HG03575 (cell line): Measurements from ENCODE around the gene CCNY.
A peak's percentile ranks its signal among the peaks of the same experiment; 100 is the strongest.
"Not testable (repeated sequence)": the region's sequence is repeated elsewhere in the genome, so short reads cannot be mapped to it uniquely, and the experiment has no call there.

Source experiments
- ATAC-seq: cut with Tn5 transposase; IDR thresholded peaks from one replicate; pipeline ENCODE4 v1.9.1; 2021; ENCODE audit not compliant: unreplicated experiment, insufficient number of reproducible peaks, low FRiP score; ENCODE audit errors: extremely low read depth

CCNY gene

DNA sequence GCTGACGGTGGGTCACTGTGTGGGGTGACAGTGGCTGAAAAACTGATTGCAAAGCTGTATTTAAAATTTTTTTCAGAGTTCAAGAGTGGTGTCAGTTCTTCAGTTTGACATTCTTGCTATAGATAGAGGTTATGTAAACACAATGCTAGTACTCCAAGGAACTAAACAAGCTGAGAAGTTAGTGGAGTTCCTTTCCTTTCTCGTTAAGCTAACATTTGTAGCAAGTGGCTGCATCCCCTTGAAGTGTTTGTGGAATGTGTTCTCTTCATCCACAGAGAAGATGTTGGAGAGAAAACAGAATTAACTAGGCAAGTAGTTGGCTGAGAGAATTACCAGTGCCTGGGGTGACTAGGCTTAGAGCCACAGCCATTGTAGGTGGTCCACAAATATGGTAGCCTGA is 15.8 kb downstream of the CCNY start:
- no peak for ATAC-seq

- ATAC-seq = no peak
Observed at GRCh38 chr10:35352512-35352911, 16.2 kb downstream of the CCNY start.

DNA sequence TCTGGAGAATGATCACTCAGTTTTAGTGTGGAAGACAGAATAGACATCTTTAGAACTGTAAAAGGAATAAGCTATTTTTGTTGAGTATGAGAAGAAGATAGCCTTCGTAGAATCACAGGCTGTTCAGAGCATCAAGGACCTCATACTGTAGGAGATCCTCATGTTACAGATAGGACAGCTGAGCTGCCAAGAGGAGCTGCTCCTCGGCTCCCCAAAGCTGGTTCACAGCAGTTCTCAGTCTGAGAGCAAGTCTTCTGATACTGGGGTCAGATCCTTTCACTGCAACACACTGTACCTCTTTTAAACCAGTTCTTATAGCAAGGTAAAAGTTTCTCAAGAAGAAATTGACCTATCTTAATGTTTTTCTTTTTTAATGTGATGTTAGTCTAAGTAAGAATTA is 17.1 kb downstream of the CCNY start:
- no peak for ATAC-seq

- ATAC-seq = no peak
Observed at GRCh38 chr10:35353805-35354204, 17.5 kb downstream of the CCNY start.

GRCh38 chr10:35354257-35354656 is 17.9 kb downstream of the CCNY start:
- ATAC-seq = not testable (repeated sequence)

DNA sequence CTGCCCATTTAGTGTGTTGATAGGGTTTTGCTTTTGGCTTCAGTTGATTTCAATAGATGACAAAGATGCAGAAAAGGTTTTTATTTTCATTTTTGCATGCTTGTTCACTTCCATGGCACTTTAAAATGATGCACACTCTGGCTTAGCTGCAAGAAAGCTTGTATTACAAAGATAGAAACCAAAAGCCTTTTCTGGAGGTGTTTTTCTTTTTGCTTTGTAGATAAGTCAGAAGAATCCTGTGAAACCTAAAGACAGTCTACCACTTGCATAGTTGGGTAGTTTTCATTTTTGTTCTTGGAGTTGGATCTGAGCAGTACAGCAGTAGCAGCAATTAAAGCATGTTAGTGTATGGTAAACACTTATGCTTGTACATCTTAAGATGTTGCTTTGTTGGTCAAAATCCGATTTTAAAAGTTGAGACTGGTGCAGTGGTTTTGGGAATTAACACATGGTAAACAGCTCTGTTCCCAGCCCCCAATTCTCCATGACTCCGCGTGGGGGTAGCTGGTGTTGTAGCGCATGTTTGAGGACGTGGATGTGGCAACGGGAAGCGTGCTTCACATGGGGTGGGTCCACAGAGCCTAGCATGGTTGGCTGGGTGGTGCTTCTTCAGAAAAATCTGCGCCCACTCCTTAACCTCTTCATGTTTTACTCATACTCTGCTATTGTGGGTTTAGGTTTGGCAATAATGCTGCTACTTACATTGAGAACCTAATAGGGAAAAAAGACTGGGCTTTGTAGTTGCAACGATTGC is 19.8 kb downstream of the CCNY start:
- peak; percentile 59 for ATAC-seq

DNA sequence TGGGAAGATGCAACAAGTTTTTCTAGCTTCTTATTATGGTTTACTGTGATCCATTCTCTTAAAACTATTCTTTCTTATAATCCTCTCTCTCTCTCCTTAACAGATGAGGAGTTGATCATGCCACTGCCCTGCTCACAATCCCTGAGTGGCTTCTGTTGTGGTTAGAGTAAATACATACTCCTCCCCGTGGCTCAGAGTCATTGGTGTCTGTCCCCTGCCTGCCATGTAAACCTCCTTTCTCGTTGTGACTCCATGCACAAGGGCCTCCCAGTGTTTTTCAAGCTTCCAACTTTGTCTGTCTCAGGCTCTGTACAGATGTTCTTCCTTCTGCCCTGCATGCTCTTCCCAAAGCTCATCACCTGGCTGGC is 20.4 kb downstream of the CCNY start:
- ATAC-seq = no peak

DNA sequence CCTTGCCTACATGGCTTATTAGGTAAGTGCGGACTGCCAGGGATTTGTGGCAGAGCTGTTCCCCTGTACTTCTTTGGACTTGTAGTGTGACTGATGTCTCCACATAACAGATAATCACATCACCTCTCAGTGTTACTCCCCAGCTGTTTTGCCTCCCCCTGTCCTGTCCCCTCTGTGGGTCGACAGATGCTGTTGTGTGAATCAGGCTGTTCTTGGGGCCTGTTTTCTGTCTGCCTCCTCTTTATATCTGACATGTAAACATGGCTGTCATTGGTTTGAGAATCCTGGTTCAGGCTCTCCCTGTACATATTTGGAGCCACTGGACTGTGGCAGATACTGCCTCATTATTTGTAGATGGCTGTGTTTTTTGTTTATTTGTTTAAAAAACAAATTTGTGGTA is 22.7 kb downstream of the CCNY start:
- no peak for ATAC-seq

GRCh38 chr10:35359873-35360272 is 23.6 kb downstream of the CCNY start:
- no peak for ATAC-seq

DNA sequence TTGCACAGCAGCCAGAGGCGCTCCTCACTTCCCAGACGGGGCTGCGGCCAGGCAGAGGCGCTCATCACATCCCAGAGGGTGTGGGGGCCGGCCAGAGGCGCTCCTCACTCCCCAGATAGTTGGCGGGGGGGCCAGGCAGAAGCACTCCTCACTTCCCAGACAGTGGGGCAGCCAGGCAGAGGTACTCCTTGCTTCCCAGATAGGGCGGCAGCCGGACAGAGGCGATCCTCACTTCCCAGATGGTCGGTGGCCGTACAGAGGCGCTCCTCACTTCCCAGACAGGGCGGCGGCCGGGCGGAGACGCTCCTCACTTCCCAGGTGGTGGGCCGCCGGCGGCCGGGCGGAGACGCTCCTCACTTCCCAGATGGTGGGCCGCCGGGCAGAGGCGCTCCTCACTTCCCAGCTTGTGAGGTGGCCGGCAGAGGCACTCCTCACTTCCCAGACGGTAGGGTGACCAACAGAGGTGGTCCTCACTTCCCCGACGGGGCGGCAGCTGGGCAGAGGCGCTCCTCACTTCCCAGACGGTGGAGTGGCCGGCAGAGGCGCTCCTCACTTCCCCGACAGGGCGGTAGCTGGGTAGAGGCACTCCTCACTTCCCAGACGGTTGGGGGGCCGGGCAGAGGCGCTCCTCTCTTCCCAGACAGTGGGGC is 26.5 kb downstream of the CCNY start:
- no peak for ATAC-seq

DNA sequence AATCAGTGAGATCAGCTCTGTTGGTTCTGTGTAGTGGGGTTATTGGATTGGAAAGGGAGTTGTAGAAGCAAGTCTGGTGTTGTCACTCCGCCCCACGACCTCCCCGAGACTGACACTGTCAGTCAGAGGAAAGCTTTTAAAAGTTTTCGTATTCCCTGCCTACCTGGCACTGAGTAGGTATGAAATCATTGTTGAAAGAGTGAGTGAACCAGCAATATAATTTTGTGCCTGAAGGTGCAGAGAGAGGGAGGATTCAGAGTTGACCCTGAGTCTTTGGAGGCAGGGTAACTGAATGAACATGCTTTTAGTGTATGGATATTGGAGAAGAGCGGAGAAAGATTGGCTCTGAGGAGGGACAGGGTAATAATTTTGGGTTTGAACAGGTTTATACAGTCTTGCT is 27.3 kb downstream of the CCNY start:
- no peak for ATAC-seq

DNA sequence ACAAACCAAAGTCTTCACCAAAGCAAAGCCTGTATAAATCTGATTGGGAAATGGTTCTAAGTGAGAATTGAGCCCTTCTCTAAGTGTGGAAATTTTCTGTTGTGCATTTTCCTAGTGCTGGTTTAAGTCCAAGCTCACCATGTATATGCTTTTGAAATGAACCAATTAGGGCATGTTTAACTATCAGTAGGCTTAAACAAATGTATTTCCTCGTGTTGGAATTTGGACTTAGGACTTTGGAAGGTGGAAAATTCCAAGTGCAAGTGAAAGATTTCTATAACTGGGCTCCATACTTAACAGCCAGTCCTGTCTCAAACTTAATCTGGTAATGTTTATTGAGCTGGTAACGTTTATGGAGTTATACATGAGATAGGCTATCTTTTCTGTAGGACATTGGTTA is 28.5 kb downstream of the CCNY start:
- no peak for ATAC-seq

DNA sequence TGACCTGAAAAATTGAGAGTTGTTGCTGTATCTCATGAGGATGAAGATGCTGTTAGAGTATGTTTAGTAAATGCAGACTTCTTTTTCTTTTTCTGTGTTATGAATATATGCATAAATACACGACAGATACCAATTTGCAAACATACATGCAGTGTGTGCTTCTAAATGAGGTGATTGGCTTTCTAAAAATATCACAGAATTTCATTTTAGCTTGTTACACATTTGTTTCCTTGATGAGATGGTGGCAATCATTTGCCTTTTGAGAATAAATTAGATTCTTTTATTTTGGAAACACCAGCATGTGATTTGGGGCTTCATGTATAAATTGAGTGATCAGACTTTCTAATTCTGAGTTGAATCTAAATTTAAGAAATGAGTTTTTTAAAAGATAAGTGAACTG is 29.7 kb downstream of the CCNY start:
- no peak for ATAC-seq

- ATAC-seq = no peak
Observed at GRCh38 chr10:35367107-35367859, 31.0 kb downstream of the CCNY start.

DNA sequence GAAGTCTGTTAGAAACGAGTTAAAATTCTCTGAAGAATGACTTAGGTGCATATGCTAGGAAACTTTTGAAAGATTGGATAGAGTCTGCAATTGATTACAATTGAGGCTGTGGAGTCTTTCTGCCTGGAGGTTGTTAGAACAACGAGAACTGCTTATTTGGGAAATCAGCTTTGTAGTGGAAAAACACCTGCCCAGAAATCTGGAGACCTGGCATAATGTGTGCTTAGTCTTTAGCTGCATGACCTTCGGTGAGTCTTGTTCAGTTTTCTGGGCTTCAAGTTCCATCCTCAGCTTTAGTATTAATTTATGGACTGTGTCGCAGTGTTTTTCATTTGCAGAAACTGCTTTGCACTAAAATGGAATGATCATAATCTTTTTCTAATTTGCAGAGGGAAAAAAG is 31.7 kb downstream of the CCNY start:
- ATAC-seq = no peak

DNA sequence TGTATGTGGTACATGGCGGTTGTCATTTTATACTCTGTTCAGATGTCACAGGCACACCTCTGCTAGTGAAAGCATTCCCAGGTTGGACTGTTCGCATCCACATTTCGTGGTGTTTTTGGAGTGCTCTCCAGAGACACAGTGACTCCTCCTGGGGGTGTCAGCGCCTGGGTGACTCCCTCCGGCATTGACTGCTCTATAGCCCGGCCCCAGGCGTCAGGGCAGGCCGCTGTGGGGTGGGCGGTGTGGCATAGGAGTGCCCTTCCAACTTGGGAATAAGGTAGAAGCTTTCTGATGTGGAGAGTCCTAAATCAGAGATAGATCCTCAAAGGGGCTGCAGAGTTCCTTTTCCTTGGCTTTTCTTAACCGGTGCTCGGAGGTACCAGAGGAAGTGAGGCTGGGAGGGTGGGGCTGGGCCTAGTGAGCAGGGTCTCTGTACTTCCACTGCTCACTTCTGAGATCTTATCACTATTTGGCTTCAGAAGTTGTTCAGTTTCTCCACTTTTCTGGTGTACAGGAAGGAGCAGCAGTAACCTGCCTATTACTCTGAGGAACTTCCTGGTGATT is 32.3 kb downstream of the CCNY start:
- no peak for ATAC-seq

GRCh38 chr10:35369049-35369611 is 32.8 kb downstream of the CCNY start:
- ATAC-seq = no peak

- no peak for ATAC-seq
Observed at GRCh38 chr10:35371731-35372130, 35.4 kb downstream of the CCNY start.

DNA sequence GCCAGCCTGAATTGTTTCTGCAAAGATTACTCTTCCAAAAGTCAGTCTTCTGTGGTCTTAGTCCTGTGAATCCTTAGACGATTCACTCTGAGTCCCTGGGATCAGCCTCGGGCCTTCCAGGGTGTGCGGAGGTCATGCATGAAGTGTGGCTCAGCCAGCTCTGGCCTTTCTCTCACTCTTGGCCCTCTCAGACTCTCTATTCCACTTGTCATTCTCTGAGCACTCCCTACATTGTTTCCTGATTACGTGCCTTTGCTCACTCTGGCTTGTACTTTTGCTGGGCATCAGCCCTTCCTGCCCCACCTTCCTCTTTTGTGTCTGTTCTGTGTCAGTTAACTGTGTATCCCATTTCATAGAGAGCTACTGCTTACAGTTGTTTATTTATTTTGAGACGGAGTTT is 36.0 kb downstream of the CCNY start:
- ATAC-seq = no peak
